Parathyroid adenoma (tissue), 2 donors: ENCODE results near the gene TMEM223.

Source experiments
- H2AFZ ChIP-seq: fragments of 300-600 bp; sonication (generic); one replicate; pipeline ENCODE4 v1.7.0; 2017; ENCODE audit warnings: antibody characterized with exemption, mild to moderate bottlenecking
- H3K27ac ChIP-seq: fragments of 300-600 bp; sonication (generic); one replicate; pipeline ENCODE4 v1.7.0; 2017
- H3K27me3 ChIP-seq: fragments of 300-600 bp; sonication (generic); one replicate; pipeline ENCODE4 v1.7.0; 2017; ENCODE audit warnings: low read length; ENCODE audit not compliant: control insufficient read depth, insufficient read depth
- H3K36me3 ChIP-seq: fragments of 300-600 bp; sonication (generic); one replicate; pipeline ENCODE4 v1.7.0; 2017; ENCODE audit warnings: low read length; ENCODE audit not compliant: control insufficient read depth, insufficient read depth
- H3K4me1 ChIP-seq: fragments of 300-600 bp; sonication (generic); one replicate; pipeline ENCODE4 v1.7.0; 2017; ENCODE audit warnings: control low read depth
- H3K4me2 ChIP-seq: fragments of 300-600 bp; sonication (generic); one replicate; pipeline ENCODE4 v1.7.0; 2017; ENCODE audit warnings: low read length
- H3K4me3 ChIP-seq: fragments of 300-600 bp; sonication (generic); one replicate; pipeline ENCODE4 v1.7.0; 2017; ENCODE audit warnings: low read depth, low read length
- H3K79me2 ChIP-seq: fragments of 300-600 bp; sonication (generic); one replicate; pipeline ENCODE4 v1.7.0; 2017; ENCODE audit warnings: control low read depth
- H3K9ac ChIP-seq: fragments of 300-600 bp; sonication (generic); one replicate; pipeline ENCODE4 v1.7.0; 2017; ENCODE audit warnings: mild to moderate bottlenecking
- H3K9me3 ChIP-seq: fragments of 300-600 bp; sonication (generic); one replicate; pipeline ENCODE4 v1.7.0; 2017; ENCODE audit warnings: low read length; ENCODE audit not compliant: control insufficient read depth
- TF ChIP-seq, protein P1 (sequence below): fragments of 300-600 bp; sonication (generic); IDR thresholded peaks from one replicate; pipeline ENCODE4 v1.7.0; 2017; ENCODE audit warnings: antibody characterized with exemption, mild to moderate bottlenecking
- donor health status: primary hyperparathyroidism.

The TMEM223 gene

DNA sequence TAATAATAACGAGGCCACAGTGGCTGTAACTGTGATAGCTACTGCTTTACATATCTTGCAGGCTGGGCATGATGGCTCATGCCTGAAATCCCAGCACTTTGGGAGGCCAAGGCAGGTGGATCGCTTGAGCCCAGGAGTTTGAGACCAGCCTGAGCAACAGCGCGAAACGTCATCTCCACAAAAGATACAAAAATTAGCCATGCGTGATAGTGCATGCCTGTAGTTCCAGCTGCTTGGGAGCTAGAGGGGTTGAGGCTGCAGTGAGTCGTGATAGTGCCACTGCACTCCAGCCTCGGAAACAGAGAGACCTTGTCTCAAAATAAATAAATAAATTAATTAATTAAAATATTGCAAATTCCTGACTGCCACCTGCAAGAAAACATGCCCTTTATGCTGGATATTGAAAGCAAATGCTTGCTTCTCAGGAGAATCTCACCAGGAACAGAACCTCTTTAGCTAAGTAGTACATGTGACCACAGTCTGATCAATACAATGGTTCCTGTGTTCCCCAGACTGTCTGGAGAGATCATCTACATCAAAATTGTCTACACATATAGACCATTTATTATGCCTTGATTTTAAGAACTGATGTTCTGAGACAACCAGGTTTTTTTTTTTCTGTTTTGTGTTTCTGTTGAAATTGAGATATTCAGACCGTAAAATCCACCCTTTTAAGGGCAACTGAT lies 44.2 kb downstream of the TMEM223 start:
- Histone ChIP-seq H3K9ac (no peak overlapping the region), H3K4me2 (no peak overlapping the region), H3K79me2 (no peaks in the 10 kb centered on the region), H3K27me3 (no peaks in the 10 kb centered on the region), H3K4me3 (no peak overlapping the region), H3K9me3 (no peaks in the 10 kb centered on the region), H2AFZ (no peak overlapping the region), H3K27ac (no peak overlapping the region), H3K36me3 (no peaks in the 10 kb centered on the region), H3K4me1 (no peaks in the 10 kb centered on the region)
- TF ChIP-seq, protein P1, sequence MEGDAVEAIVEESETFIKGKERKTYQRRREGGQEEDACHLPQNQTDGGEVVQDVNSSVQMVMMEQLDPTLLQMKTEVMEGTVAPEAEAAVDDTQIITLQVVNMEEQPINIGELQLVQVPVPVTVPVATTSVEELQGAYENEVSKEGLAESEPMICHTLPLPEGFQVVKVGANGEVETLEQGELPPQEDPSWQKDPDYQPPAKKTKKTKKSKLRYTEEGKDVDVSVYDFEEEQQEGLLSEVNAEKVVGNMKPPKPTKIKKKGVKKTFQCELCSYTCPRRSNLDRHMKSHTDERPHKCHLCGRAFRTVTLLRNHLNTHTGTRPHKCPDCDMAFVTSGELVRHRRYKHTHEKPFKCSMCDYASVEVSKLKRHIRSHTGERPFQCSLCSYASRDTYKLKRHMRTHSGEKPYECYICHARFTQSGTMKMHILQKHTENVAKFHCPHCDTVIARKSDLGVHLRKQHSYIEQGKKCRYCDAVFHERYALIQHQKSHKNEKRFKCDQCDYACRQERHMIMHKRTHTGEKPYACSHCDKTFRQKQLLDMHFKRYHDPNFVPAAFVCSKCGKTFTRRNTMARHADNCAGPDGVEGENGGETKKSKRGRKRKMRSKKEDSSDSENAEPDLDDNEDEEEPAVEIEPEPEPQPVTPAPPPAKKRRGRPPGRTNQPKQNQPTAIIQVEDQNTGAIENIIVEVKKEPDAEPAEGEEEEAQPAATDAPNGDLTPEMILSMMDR = no peak
